PC-9 (cell line): ENCODE data around the gene GMDS. TPM values are rescaled to one million over a fixed set of nuclear protein-coding genes. Genes with fewer than 3 reads are reported as not detected.

Experiments
- BruUV-seq: library from RNA; stranded (reverse); fragments of 400-500 nt; replicated peaks from 2 replicates; lab custom pipeline; 2021; lab: Mats Ljungman, UMichigan
- CTCF ChIA-PET: fragments of 300-600 bp; sonication (Branson Sonifier 250); formaldehyde crosslinking; loops from one replicate; lab custom pipeline; 2022; ENCODE audit warnings: antibody characterized with exemption; lab: Charles Lee
- POLR2A ChIA-PET: fragments of 300-600 bp; sonication (Branson Sonifier 250); formaldehyde crosslinking; loops from one replicate; lab custom pipeline; 2022; ENCODE audit warnings: antibody characterized with exemption; ENCODE audit not compliant: unreplicated experiment; lab: Charles Lee
- DNase-seq, 2 experiments: peaks; one replicate each; pipeline versions ENCODE4 v3.0.0 to v3.0.0-alpha.2; 2015 to 2022; ENCODE audit warnings: mixed read lengths in 1 of 2
- H2AFZ ChIP-seq: fragments of 200-600 bp; sonication (generic); 2 replicates; pipeline ENCODE4 v1.8.1; 2017; ENCODE audit warnings: antibody characterized with exemption
- H3F3A ChIP-seq: fragments of 200-600 bp; sonication (generic); 2 replicates; pipeline ENCODE4 v1.8.1; 2017; ENCODE audit warnings: antibody characterized with exemption, mild to moderate bottlenecking, low read depth; ENCODE audit not compliant: insufficient read depth
- H3K27ac ChIP-seq: fragments of 200-600 bp; sonication (generic); 2 replicates; pipeline ENCODE4 v1.6.1; 2016; ENCODE audit warnings: mixed run types
- H3K27me3 ChIP-seq: fragments of 200-600 bp; sonication (generic); 2 replicates; pipeline ENCODE4 v1.6.1; 2016; ENCODE audit warnings: low read depth, mixed run types; ENCODE audit not compliant: insufficient read depth
- H3K36me3 ChIP-seq: fragments of 200-600 bp; sonication (generic); 2 replicates; pipeline ENCODE4 v1.6.1; 2016; ENCODE audit warnings: low read depth, mixed run types
- H3K4me1 ChIP-seq: fragments of 200-600 bp; sonication (generic); replicated peaks from 2 replicates; pipeline ENCODE4 v1.6.1; 2016; ENCODE audit warnings: mixed run types; ENCODE audit not compliant: insufficient read depth
- H3K4me2 ChIP-seq: fragments of 200-600 bp; sonication (generic); 2 replicates; pipeline ENCODE4 v1.6.1; 2017; ENCODE audit warnings: mixed run types
- H3K4me3 ChIP-seq: fragments of 200-600 bp; sonication (generic); 2 replicates; pipeline ENCODE4 v1.6.1; 2016; ENCODE audit warnings: mixed run types
- H3K79me2 ChIP-seq: fragments of 200-600 bp; sonication (generic); 2 replicates; pipeline ENCODE4 v1.6.1; 2017; ENCODE audit warnings: low read depth, mixed run types
- H3K9me2 ChIP-seq: fragments of 200-600 bp; sonication (generic); 2 replicates; pipeline ENCODE4 v1.8.1; 2017; ENCODE audit warnings: mild to moderate bottlenecking; ENCODE audit not compliant: insufficient read depth
- H3K9me3 ChIP-seq: fragments of 200-600 bp; sonication (generic); 2 replicates; pipeline ENCODE4 v1.8.1; 2016; ENCODE audit warnings: low read depth; ENCODE audit not compliant: insufficient read depth
- H4K20me1 ChIP-seq: fragments of 200-600 bp; sonication (generic); 2 replicates; pipeline ENCODE4 v1.8.1; 2017; ENCODE audit not compliant: insufficient read depth
- CTCF ChIP-seq: fragments of 200-600 bp; sonication (generic); conservative IDR thresholded peaks from 2 replicates; pipeline ENCODE4 v1.6.1; 2017; ENCODE audit warnings: mixed run types, antibody characterized with exemption, mild to moderate bottlenecking, moderate library complexity
- EZH2 ChIP-seq: fragments of 200-600 bp; sonication (generic); IDR thresholded peaks from 2 replicates; pipeline ENCODE4 v1.8.0; 2017; ENCODE audit warnings: antibody characterized with exemption, low read depth
- intact Hi-C: fragments of 100-400 bp; cut with micrococcal nuclease; formaldehyde crosslinking; loops from one replicate; pipeline ENCODE4 v1.10.0; 2022; ENCODE audit not compliant: unreplicated experiment
- total RNA-seq: library from RNA; stranded (reverse); gene quantifications from 2 replicates; pipeline ENCODE4 v1.2.3, GENCODE V29; 2021

GMDS gene
- total RNA-seq, 1 experiment from 2014 or later = 30.1 TPM

- ChIA-PET CTCF (interaction anchor here (0.6 kb wide), 1 partner anchor 128 kb away, joined by 5 read pairs; no protein-coding TSS in a partner anchor), POLR2A (no interaction called here)
- intact Hi-C loops = loop anchor here (5.0 to 10.0 kb wide), 4 partner anchors 185 to 415 kb away; no protein-coding TSS in a partner anchor
- Histone ChIP-seq H3K27ac (no peak overlapping the region), H3K36me3 (no peaks in the 10 kb centered on the region), H3K4me1 (no peaks in the 10 kb centered on the region), H3K4me2 (no peak overlapping the region), H3F3A (0 out of 2 replicates have a peak, but pooled peaks cover 3% of the 10 kb centered on the region), H3K9me2 (no peaks in the 10 kb centered on the region), H3K9me3 (no peaks in the 10 kb centered on the region), H3K27me3 (no peaks in the 10 kb centered on the region), H3K79me2 (no peaks in the 10 kb centered on the region), H4K20me1 (no peaks in the 10 kb centered on the region), H2AFZ (no peak overlapping the region), H3K4me3 (no peak overlapping the region)
- TF ChIP-seq CTCF (no peak), EZH2 (no peak)
- no peak for DNase-seq
- BruUV-seq = no TSS peak
Observed at GRCh38 chr6:2102316-2102883, 143.0 kb downstream of the GMDS start.

- BruUV-seq = no TSS peak
- Histone ChIP-seq H3K27ac (no peak overlapping the region), H4K20me1 (no peaks in the 10 kb centered on the region), H3K4me1 (no peaks in the 10 kb centered on the region), H3K9me2 (no peaks in the 10 kb centered on the region), H2AFZ (no peak overlapping the region), H3K4me2 (no peak overlapping the region), H3F3A (0 out of 2 replicates have a peak, but pooled peaks cover 3% of the 10 kb centered on the region), H3K27me3 (no peaks in the 10 kb centered on the region), H3K79me2 (no peaks in the 10 kb centered on the region), H3K9me3 (no peaks in the 10 kb centered on the region), H3K4me3 (no peak overlapping the region), H3K36me3 (no peaks in the 10 kb centered on the region)
- intact Hi-C loops = loop anchor here (5.0 to 10.0 kb wide), 4 partner anchors 184 to 414 kb away; no protein-coding TSS in a partner anchor
- ChIA-PET CTCF (no interaction called here), POLR2A (no interaction called here)
- TF ChIP-seq EZH2 (no peak), CTCF (no peak)
- no peak for DNase-seq
Observed at GRCh38 chr6:2101213-2101612, 144.2 kb downstream of the GMDS start.

- Histone ChIP-seq H3K9me2 (no peaks in the 10 kb centered on the region), H3K36me3 (no peaks in the 10 kb centered on the region), H3K27me3 (no peaks in the 10 kb centered on the region), H3K27ac (no peak overlapping the region), H3K79me2 (no peaks in the 10 kb centered on the region), H3K4me3 (no peak overlapping the region), H3F3A (0 out of 2 replicates have a peak, but pooled peaks cover 3% of the 10 kb centered on the region), H3K9me3 (no peaks in the 10 kb centered on the region), H3K4me2 (no peak overlapping the region), H4K20me1 (no peaks in the 10 kb centered on the region), H3K4me1 (no peaks in the 10 kb centered on the region), H2AFZ (no peak overlapping the region)
- ChIA-PET POLR2A (no interaction called here), CTCF (no interaction called here)
- TF ChIP-seq EZH2 (no peak), CTCF (no peak)
- intact Hi-C loops = loop anchor here (5.0 to 10.0 kb wide), 5 partner anchors 145 to 413 kb away; no protein-coding TSS in a partner anchor
- DNase-seq = no peak
- BruUV-seq = no TSS peak
Observed at GRCh38 chr6:2099870-2100269, 145.5 kb downstream of the GMDS start.
